Activated CD8-positive, alpha-beta memory T cell treated with anti-CD3 and anti-CD28 coated beads for 4 hours (primary cell): ENCODE results near the gene ANKMY1.
"Not testable (repeated sequence)": the region's sequence is repeated elsewhere in the genome, so short reads cannot be mapped to it uniquely, and the experiment has no call there.

Experiments used
- DNase-seq, 2 donors: peaks; one replicate each; pipeline ENCODE4 v3.0.0-alpha.2; 2020; ENCODE audit warnings: low read depth in 2 of 2

ANKMY1 gene

GRCh38 chr2:240521885-240522284 lies 35.9 kb downstream of the ANKMY1 start:
- DNase-seq, result not testable (repeated sequence)

- DNase-seq, result no peak
Measured at GRCh38 chr2:240520974-240521350, 36.8 kb downstream of the ANKMY1 start.

GRCh38 chr2:240520130-240520973 lies 37.4 kb downstream of the ANKMY1 start:
- no peak for DNase-seq

GRCh38 chr2:240519396-240520129 lies 38.2 kb downstream of the ANKMY1 start:
- DNase-seq, result no peak

- no peak for DNase-seq
Measured at GRCh38 chr2:240518981-240519380, 38.8 kb downstream of the ANKMY1 start.

GRCh38 chr2:240517342-240517741 lies 40.4 kb downstream of the ANKMY1 start:
- no peak for DNase-seq

GRCh38 chr2:240514631-240515030 lies 43.2 kb downstream of the ANKMY1 start:
- DNase-seq, result no peak

GRCh38 chr2:240513549-240514287 lies 44.1 kb downstream of the ANKMY1 start:
- peak; percentile 70 to 72 for DNase-seq

GRCh38 chr2:240512666-240513535 lies 44.9 kb downstream of the ANKMY1 start:
- DNase-seq, result no peak

- no peak for DNase-seq
Measured at GRCh38 chr2:240512109-240512485, 45.7 kb downstream of the ANKMY1 start.

- DNase-seq, result no peak
Measured at GRCh38 chr2:240511351-240512108, 46.3 kb downstream of the ANKMY1 start.

- no peak for DNase-seq
Measured at GRCh38 chr2:240510513-240511210, 47.1 kb downstream of the ANKMY1 start.

- no peak for DNase-seq
Measured at GRCh38 chr2:240509667-240510512, 47.9 kb downstream of the ANKMY1 start.

GRCh38 chr2:240508832-240509545 lies 48.8 kb downstream of the ANKMY1 start:
- DNase-seq, result no peak

GRCh38 chr2:240507778-240508251 lies 50.0 kb downstream of the ANKMY1 start:
- DNase-seq, result no peak

- no peak for DNase-seq
Measured at GRCh38 chr2:240507060-240507777, 50.6 kb downstream of the ANKMY1 start.

GRCh38 chr2:240506406-240507059 lies 51.3 kb downstream of the ANKMY1 start:
- DNase-seq, result no peak
